Neutrophil (primary cell): ENCODE results near the gene CHN2.

Experiments
- H3K27ac ChIP-seq: fragments of 200-600 bp; sonication (generic); 2 replicates; pipeline ENCODE4 v1.5.1; 2016; ENCODE audit warnings: mild to moderate bottlenecking, moderate library complexity
- H3K27me3 ChIP-seq: fragments of 200-600 bp; sonication (generic); 2 replicates; pipeline ENCODE4 v1.6.0; 2016; ENCODE audit warnings: mild to moderate bottlenecking
- H3K36me3 ChIP-seq: fragments of 200-600 bp; sonication (generic); 2 replicates; pipeline ENCODE4 v1.5.1; 2017
- H3K4me1 ChIP-seq, 2 experiments: fragments of 200-600 bp in 1 of 2; sonication (generic) in 1 of 2; 1 replicate in 1 of 2; 2 replicates in 1 of 2; pipeline versions ENCODE4 v1.5.1 to v1.6.1; 2013 to 2016; ENCODE audit warnings: low read depth in 1 of 2, low read length in 1 of 2, mild to moderate bottlenecking in 1 of 2, moderate library complexity in 1 of 2; ENCODE audit not compliant: control insufficient read depth in 1 of 2, insufficient read depth in 1 of 2
- H3K4me3 ChIP-seq, 2 experiments: fragments of 200-600 bp in 1 of 2; sonication (generic) in 1 of 2; 1 replicate in 1 of 2; 2 replicates in 1 of 2; pipeline ENCODE4 v1.5.1; 2013 to 2016; ENCODE audit warnings: low read depth in 1 of 2, low read length in 1 of 2, mild to moderate bottlenecking in 1 of 2, moderate library complexity in 1 of 2
- H3K9me3 ChIP-seq: fragments of 200-600 bp; sonication (generic); 2 replicates; pipeline ENCODE4 v1.5.1; 2016
- TF ChIP-seq, protein P1 (sequence below): fragments of 200-600 bp; sonication (generic); IDR thresholded peaks from 2 replicates; pipeline ENCODE4 v1.5.1; 2016; ENCODE audit warnings: antibody characterized with exemption

CHN2 gene

DNA sequence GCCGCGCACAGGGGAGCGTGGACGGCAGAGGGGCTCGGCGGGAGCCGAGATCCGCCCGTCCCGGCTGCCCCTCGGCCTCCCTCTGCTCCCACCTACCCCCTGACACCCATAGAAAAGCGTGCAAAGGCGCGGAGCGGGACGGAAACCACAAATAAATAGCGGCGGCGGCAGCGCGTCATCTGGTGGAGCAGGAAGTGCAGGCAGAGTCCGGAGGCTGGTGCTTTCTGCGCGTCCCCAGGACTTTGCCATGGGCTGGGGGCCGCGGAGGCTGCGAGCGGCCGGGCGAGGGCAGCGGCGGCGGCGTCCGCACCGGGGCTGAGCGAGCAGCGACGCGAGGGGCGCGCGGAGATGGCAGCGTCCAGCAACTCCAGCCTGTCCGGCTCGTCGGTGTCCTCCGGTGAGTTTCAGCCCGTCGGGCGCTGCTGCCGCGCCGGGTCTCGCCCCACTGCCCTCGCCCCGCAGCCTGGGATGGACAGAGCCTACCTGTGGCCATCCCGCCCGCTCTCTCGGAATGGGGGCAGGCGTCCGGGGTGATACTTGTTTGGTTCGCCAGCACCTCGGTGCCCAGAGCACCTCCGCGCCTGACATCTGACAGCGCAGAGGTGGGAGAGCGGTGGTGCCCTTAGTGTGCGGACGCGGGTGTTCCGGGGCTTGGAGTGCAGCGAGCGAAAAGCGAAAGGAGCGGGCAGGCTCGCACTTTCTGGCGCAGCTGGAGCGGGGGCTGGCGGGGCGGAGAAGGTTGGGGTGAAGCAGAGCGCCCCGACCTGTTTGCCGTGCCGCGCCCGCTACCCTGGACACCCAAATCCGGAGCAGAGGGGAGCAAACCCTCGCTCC lies at the start of gene CHN2:
CHN2 (plus strand) TSS at position 182 of the 834 bp plus-strand sequence.
- Histone ChIP-seq H3K36me3 (no peaks in the 10 kb centered on the region), H3K27ac (no peak within 1 kb of the TSS), H3K4me3 (peak within 1 kb of the TSS; percentile 56 to 68), H3K9me3 (no peaks in the 10 kb centered on the region), H3K4me1 (peaks cover 13 to 18% of the 10 kb centered on the region in 2 experiments), H3K27me3 (peaks cover 85% of the 10 kb centered on the region)
- TF ChIP-seq, protein P1, sequence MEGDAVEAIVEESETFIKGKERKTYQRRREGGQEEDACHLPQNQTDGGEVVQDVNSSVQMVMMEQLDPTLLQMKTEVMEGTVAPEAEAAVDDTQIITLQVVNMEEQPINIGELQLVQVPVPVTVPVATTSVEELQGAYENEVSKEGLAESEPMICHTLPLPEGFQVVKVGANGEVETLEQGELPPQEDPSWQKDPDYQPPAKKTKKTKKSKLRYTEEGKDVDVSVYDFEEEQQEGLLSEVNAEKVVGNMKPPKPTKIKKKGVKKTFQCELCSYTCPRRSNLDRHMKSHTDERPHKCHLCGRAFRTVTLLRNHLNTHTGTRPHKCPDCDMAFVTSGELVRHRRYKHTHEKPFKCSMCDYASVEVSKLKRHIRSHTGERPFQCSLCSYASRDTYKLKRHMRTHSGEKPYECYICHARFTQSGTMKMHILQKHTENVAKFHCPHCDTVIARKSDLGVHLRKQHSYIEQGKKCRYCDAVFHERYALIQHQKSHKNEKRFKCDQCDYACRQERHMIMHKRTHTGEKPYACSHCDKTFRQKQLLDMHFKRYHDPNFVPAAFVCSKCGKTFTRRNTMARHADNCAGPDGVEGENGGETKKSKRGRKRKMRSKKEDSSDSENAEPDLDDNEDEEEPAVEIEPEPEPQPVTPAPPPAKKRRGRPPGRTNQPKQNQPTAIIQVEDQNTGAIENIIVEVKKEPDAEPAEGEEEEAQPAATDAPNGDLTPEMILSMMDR = no peak

DNA sequence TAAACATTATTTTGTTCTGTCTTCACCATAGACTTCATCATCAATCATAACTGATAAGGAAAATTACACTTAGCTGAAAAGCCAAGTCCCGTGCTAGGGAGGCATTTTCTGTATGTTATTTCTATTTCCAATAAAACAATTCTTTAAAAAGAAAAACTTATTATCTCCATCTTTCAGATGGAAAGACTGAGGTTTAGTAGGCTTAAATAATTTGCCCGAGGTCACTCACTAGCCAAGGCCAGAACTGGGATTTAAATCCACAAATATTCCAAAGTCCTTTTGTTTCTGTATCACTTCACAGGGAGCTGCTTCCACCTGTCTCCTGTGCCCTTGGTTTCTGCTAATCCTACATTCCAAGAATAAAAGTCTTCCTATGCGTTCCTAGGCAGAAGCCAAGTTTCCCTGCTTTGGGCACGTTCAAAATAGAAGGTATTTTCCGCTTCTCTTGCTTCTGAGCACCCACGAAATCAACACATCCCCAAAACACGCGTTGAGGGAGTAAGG lies 49.0 kb upstream of the CHN2 start:
- TF ChIP-seq, protein P1 = no peak
- no peaks in the 10 kb centered on the region for H3K9me3 ChIP-seq
- no peaks in the 10 kb centered on the region for H3K36me3 ChIP-seq
- H3K27me3 ChIP-seq = peaks cover 55% of the 10 kb centered on the region
- no peak overlapping the region for H3K4me3 ChIP-seq
- no peak overlapping the region for H3K27ac ChIP-seq
- H3K4me1 ChIP-seq = peaks cover 0 to 3% of the 10 kb centered on the region in 2 experiments

DNA sequence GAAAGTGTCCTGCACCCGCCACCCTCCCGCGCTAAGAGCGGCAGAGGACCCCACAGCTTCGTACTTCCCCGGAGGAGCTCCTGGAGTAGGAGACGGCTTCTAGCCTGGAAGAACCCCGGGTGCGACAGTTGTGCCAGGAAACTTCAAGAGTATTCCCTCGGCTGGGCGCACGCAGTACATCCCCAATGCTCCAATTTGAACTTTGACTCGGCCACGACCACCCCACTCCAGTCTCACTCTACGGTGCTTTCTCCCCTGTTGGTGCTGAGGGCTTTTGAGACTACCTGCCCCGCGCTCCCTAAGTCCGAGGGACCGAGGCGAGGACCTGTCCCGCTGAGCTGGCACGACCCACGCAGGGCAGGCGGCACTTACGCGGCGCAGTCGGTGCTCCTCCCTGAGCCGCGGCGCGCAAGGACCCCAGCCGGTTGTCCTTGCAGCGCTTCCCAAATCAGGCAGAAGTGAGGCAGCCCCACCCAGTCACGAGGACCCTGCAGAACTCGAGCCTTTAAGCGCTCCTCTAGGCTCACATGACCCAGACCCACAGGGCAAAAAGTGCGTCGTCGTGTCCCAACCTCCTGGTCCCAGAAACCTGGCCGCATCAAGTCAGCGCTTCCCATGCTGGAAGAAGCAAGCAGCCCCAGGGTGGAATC lies 48.4 kb upstream of the CHN2 start, which contains the start of gene CPVL:
CPVL (minus strand) TSS at position 481 of the 650 bp plus-strand sequence. CDS start 25,476 bp downstream, outside the sequence.
- Histone ChIP-seq H3K9me3 (no peaks in the 10 kb centered on the region), H3K27ac (no peak within 1 kb of the TSS), H3K27me3 (peaks cover 55% of the 10 kb centered on the region), H3K36me3 (no peaks in the 10 kb centered on the region), H3K4me1 (peaks cover 0 to 3% of the 10 kb centered on the region in 2 experiments), H3K4me3 (no peak within 1 kb of the TSS)
- TF ChIP-seq, protein P1 = no peak

DNA sequence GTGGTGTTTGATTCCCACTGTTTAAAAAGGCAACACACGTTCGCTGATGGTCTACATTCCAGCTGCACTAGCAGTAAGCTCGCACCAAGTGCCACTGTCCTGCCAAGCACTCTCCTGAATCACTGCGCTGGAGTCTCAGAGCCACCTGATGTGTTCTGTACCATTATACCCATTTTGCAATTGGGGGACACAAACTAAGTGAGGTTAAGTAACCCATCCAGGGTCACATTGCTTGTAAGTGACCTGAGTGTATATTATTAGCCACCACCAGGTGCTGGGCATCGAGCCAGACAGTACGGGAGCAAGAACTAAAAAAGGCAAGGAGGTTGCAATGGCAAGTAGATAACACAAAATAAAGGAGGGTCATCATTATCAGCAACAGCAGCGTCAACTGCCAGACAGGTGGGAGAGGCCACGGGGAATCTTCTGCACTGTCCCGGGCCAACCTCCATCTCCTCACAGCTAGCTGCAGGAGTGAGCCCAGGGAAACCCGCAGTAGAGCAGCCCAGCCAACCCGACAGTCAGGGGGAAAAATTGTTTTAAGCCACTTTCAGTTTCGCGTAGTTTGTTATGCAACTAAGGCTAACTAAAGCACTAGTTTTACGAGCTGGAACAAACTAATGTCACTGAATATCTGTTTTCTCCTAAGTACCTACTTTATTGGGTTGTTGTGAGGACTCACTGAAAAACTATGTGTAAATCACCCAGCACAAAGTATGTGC lies 47.5 kb upstream of the CHN2 start:
- Histone ChIP-seq H3K27ac (no peak overlapping the region), H3K27me3 (peaks cover 55% of the 10 kb centered on the region), H3K36me3 (no peaks in the 10 kb centered on the region), H3K9me3 (no peaks in the 10 kb centered on the region), H3K4me3 (no peak overlapping the region), H3K4me1 (peaks cover 0 to 3% of the 10 kb centered on the region in 2 experiments)
- TF ChIP-seq, protein P1 = no peak

DNA sequence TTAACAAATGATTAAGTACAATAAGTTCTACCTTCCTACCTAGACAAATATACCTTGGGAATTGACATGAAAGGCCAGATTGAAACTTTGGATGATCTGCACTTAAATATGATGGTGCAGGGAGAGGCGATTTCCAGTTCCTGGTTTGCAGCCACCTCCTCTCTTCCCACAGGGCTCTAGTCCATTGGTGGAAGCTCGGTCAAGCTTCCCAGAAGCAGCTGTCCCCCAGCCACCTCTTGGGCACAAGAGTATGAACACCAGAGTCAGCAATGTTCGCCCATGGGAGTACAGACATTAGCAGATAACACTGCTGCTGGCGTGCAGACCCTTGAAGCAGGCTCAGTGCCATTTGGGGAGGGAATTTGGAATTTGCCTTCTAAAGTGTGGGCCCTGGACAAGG lies 46.8 kb upstream of the CHN2 start:
- Histone ChIP-seq H3K36me3 (no peaks in the 10 kb centered on the region), H3K27ac (no peak overlapping the region), H3K4me3 (no peak overlapping the region)

More for the DNA sequence above, 46.8 kb upstream of the CHN2 start:
- peaks cover 55% of the 10 kb centered on the region for H3K27me3 ChIP-seq
- TF ChIP-seq, protein P1 = no peak
- H3K9me3 ChIP-seq = no peaks in the 10 kb centered on the region
- H3K4me1 ChIP-seq = peaks cover 0 to 3% of the 10 kb centered on the region in 2 experiments
